ENCODE data around the gene FRMD5. TPM values are rescaled to one million over a fixed set of nuclear protein-coding genes. Genes with fewer than 3 reads are reported as not detected.
"Not testable (repeated sequence)": the region's sequence is repeated elsewhere in the genome, so short reads cannot be mapped to it uniquely, and the experiment has no call there.

Gene FRMD5
- total RNA-seq, 1 donor from 2014 or later = 0.54 TPM

DNA sequence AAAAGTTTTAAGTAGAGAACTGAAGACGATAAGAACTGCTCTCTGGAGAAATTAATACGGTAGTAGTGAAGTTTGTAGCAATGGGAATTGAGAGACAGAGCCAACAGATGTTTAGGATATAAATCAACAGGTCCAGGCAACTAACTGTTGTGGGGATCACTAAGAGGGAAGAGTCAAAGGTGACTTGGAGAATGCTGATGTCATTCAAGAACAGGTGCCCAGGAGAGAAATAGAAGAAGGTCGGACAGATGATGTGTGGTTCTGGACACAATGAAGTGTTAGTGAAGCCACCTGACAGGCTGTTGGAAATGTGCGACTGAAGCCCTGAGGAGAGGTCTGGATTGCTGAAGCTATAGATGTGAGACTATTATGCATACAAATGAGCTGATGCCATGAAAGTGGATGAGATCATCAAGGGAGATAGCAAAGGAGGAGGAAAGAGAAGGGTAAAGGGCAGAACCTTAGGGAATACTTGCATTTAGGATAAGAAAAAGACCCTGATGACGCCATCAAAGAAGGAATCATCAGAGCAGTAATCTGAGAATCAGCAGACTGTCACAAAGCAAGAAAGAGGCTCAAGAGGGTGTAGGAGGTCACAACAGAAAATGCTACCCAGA lies 183.7 kb downstream of the FRMD5 start:
- H3K27me3 Mint-ChIP-seq (ENCODE audit: unreplicated experiment) = no peaks in the 10 kb centered on the region
- H3K4me1 Mint-ChIP-seq (ENCODE audit: unreplicated experiment) = no peaks in the 10 kb centered on the region
- H3K36me3 Mint-ChIP-seq (ENCODE audit: low read depth, unreplicated experiment) = no peaks in the 10 kb centered on the region
- no peak overlapping the region for H3K27ac Mint-ChIP-seq (ENCODE audit: unreplicated experiment)
- TF ChIP-seq, protein P1, sequence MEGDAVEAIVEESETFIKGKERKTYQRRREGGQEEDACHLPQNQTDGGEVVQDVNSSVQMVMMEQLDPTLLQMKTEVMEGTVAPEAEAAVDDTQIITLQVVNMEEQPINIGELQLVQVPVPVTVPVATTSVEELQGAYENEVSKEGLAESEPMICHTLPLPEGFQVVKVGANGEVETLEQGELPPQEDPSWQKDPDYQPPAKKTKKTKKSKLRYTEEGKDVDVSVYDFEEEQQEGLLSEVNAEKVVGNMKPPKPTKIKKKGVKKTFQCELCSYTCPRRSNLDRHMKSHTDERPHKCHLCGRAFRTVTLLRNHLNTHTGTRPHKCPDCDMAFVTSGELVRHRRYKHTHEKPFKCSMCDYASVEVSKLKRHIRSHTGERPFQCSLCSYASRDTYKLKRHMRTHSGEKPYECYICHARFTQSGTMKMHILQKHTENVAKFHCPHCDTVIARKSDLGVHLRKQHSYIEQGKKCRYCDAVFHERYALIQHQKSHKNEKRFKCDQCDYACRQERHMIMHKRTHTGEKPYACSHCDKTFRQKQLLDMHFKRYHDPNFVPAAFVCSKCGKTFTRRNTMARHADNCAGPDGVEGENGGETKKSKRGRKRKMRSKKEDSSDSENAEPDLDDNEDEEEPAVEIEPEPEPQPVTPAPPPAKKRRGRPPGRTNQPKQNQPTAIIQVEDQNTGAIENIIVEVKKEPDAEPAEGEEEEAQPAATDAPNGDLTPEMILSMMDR (IDR thresholded peaks at IDR 0.05; ENCODE audit: unreplicated experiment) = no peak
- DNase-seq (ENCODE audit: low spot score) = no peak
- no peaks in the 10 kb centered on the region for H3K9me3 Mint-ChIP-seq (ENCODE audit: unreplicated experiment)
- H3K4me3 Mint-ChIP-seq (ENCODE audit: unreplicated experiment) = no peak overlapping the region

DNA sequence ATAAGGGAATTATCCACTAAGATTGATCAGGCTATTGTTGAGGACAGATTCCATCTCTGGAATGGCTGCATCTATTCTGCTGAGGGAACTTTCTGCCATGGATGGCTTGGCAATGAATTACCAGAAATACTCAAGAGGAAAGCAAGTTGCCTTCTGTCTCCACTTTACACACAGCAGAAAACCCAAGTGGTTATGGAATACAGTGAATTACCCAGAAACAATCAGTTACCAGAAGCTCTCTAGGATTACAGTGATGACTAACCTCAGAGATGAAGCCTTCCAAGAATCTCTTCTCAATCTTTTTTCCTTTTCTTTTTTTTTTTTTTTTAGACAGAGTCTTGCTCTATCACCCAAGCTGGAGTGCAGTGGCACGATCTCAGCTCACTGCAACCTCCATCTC lies 185.0 kb downstream of the FRMD5 start:
- no peak for DNase-seq (ENCODE audit: low spot score)
- Mint-ChIP-seq H3K9me3 (ENCODE audit: unreplicated experiment) (no peaks in the 10 kb centered on the region), H3K4me3 (ENCODE audit: unreplicated experiment) (no peak overlapping the region), H3K27me3 (ENCODE audit: unreplicated experiment) (no peaks in the 10 kb centered on the region), H3K36me3 (ENCODE audit: low read depth, unreplicated experiment) (no peaks in the 10 kb centered on the region), H3K4me1 (ENCODE audit: unreplicated experiment) (no peaks in the 10 kb centered on the region), H3K27ac (ENCODE audit: unreplicated experiment) (no peak overlapping the region)
- TF ChIP-seq, protein P1 (IDR thresholded peaks at IDR 0.05; ENCODE audit: unreplicated experiment) = no peak

DNA sequence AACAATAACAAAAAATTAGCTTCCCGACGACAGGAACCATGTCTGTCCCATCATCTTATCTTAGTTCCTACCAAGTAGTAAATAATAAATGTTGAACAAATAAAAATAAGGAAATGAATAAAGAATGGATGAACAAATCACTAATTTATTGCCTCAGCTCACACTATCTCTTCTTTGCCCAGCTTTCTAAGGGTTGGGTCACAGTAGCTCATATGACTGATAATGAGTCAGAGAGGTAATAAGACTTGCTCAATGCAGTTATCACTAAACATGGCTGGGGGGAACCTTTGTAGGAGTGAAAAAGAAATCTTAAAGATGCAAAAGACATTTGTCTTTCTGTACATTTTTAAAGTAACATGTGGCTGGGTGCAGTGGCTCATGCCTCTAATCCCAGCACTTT lies 186.0 kb downstream of the FRMD5 start:
- no peaks in the 10 kb centered on the region for H3K9me3 Mint-ChIP-seq (ENCODE audit: unreplicated experiment)
- no peaks in the 10 kb centered on the region for H3K4me1 Mint-ChIP-seq (ENCODE audit: unreplicated experiment)
- no peak overlapping the region for H3K27ac Mint-ChIP-seq (ENCODE audit: unreplicated experiment)
- TF ChIP-seq, protein P1 (IDR thresholded peaks at IDR 0.05; ENCODE audit: unreplicated experiment) = no peak
- DNase-seq (ENCODE audit: low spot score) = no peak
- no peaks in the 10 kb centered on the region for H3K27me3 Mint-ChIP-seq (ENCODE audit: unreplicated experiment)
- H3K36me3 Mint-ChIP-seq (ENCODE audit: low read depth, unreplicated experiment) = no peaks in the 10 kb centered on the region
- no peak overlapping the region for H3K4me3 Mint-ChIP-seq (ENCODE audit: unreplicated experiment)

DNA sequence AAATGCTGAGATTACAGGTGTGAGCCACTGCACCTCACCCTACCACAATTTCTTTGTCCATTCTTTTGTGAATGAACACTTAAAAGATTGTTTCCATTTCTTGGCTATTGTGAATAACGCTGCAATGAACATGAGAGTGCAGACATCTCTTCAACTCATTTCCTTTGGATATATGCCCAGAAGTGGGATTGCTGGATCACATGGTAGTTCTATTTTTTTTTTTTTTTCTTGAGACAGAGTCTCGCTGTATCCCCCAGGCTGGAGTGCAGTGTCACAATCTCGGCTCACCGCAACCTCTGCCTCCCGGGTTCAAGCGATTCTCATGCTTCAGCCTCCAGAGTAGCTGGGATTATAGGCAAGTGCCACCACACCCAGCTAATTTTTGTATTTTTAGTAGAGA lies 194.8 kb downstream of the FRMD5 start:
- not testable (repeated sequence) for H3K4me1 Mint-ChIP-seq (ENCODE audit: unreplicated experiment); DNase-seq (ENCODE audit: low spot score); H3K27me3 Mint-ChIP-seq (ENCODE audit: unreplicated experiment); H3K9me3 Mint-ChIP-seq (ENCODE audit: unreplicated experiment); H3K4me3 Mint-ChIP-seq (ENCODE audit: unreplicated experiment); H3K36me3 Mint-ChIP-seq (ENCODE audit: low read depth, unreplicated experiment); H3K27ac Mint-ChIP-seq (ENCODE audit: unreplicated experiment)

DNA sequence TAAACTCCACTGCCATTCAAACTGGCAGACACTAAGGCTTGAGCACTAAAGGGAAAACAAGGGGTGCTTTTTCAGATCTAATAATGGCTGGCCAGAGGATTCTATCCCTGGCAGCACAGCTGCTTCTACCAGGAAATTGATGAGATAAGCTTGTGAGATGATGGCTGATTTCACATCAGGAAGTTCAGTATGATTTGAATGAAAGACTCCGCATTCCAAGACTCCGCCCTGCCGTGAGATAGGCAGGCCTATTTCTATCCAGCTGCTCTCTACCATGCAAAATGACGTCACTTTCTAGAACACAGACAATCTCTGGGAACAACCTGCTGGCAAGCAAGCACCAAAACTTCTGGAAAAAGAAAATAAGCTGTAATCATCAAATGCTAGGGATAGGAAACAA lies 196.5 kb downstream of the FRMD5 start:
- TF ChIP-seq, protein P1 (IDR thresholded peaks at IDR 0.05; ENCODE audit: unreplicated experiment) = no peak
- DNase-seq (ENCODE audit: low spot score) = no peak
- Mint-ChIP-seq H3K9me3 (ENCODE audit: unreplicated experiment) (no peaks in the 10 kb centered on the region), H3K36me3 (ENCODE audit: low read depth, unreplicated experiment) (no peaks in the 10 kb centered on the region), H3K27ac (ENCODE audit: unreplicated experiment) (no peak overlapping the region), H3K27me3 (ENCODE audit: unreplicated experiment) (no peaks in the 10 kb centered on the region), H3K4me3 (ENCODE audit: unreplicated experiment) (no peak overlapping the region), H3K4me1 (ENCODE audit: unreplicated experiment) (no peaks in the 10 kb centered on the region)
